Fibroblast of gingiva (primary cell): ENCODE data around the gene MLPH.
A peak's percentile ranks its signal among the peaks of the same experiment; 100 is the strongest.

Source experiments
- DNase-seq: peaks from one replicate; pipeline ENCODE4 v3.0.0-alpha.2; 2011; ENCODE audit warnings: low read depth

MLPH gene

DNA sequence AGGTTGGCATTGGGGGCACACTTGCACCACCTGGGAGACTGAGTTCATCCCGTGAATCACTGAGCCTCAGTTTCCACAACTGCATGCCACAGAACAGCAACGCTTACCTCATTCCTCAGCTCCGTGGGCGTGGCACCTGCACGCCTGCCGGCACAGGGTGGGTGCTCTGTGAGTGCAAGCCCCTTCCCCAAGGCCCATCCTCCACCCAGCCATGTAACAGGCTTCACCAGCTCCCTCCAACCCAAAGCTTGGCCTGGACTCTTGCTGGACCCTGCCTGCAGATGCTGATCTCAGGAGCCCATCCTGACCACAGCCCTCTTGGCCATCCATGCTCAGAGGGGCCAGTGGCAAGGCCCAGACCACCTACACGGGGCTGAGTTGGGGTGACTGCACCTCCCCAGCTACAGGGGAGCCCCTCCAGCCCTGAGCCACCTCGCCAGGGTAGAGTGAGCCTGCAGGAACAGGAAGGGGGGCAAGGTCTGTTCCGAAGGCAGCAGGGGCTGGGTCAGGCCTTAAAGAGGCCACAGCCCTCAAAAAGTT, 81.1 kb downstream of the MLPH start:
- no peak for DNase-seq

DNA sequence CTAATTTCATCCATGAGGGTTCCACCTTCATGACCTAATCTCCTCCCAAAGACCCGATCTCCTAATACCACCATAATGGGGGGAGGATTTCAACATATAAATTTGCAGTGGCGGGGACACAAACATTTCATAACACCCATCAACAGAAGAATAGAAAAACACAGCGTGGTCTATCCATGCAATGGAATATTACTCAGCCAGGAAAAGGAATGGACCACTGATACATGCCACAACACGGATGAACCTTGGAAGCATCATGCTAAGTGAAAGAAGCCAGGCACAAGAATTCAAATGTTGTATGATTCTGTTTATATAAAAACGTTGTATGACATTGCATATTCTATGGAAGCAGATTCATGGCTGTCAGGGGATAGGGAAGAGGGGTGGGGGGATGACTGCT, 82.0 kb downstream of the MLPH start:
- no peak for DNase-seq

DNA sequence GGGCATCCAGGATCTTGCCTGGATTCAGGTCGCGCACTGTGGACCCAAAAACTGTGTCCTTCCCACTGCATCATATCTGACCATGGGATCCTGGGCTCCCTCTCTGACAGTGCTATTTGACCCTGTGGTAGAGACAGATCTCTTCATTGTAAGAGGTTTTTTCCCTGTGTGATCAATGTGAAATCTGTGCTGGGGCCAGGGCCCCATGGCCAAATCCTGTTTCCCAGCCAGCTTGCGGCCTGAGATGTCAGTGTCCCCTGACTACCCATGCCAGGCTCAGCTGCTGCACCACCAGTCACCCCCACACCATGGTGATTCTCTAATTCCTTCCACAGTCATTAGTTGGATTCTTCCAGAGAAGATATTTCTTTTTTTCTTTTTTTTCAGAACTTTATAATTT, 82.8 kb downstream of the MLPH start:
- no peak for DNase-seq

DNA sequence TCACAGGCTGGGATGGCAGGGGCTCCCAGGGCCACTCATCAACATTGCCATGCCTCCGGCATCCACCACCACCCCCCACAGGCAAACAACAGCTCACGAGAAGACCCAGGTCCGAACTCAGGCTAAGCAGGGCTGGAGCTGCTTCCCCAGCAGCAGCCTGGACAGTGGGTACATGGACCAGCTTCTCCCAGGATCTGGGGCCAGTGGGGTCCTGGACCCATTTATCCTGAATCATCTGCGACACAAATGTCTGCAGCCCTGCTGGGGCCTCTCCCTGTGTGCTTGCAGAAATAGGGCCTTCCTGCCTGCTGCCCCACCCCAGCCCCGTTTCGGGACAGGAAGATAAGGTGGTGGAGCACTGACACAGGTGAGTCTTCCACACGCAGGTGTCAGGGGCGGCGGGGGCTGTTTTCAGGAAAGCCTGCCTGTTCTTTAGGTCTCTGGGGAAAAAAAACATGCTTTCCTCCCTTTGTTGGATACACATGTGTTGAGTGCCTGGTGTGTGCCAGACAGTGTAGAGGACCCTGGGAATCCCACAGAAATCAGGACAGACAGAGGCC, 83.8 kb downstream of the MLPH start:
- no peak for DNase-seq

DNA sequence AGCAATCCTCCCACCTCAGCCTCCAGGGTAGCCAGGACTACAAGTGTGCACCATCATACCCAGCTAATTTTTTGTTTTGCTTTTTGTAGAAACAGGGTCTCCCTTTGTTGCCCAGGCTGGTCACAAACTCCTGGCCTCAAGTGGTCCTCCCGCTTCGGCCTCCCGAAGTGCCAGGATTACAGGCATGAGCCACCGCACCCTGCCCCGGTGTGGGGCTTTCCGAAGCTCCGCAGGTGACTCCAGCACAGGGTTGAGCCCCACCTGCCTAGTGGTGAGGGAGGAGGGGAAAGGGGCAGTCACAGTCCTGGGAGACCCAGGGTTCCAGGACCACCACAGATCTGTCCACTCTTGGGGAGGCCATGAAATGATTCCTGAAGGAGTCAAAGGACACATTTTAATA, 84.5 kb downstream of the MLPH start:
- no peak for DNase-seq

DNA sequence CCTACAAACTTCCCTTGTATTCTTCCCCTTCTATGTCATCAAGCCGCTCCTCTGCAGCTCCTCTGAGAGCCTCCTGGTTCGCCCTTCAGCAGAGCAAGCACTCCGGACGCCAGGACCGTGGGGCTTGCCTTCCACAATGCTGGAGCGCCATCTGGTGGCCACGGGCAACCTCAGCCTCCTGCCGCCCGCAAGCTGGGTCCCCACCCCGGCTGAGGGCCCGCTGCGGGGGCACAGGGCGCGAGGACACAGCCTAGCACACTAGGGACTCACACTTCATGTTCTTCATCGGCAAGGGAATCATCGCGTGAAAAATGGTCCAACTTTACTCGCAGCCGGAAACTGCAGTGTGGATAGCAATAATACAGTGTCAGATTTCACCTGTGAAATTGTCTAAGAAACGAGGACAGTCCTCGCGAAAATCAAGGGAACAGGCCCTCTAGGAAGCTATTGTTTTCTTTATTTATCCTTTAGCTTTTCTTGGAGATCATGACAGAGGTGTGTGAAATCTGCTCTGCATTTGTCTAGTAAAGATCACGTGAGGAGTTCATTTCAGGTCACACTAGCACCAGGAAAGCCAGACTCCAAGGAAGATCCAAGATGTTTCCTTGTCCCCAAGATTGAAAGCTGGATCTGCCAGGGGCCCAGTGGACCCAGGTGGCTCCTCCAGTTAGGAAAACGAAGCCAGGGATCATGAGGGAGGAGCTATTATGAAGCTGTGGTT, 85.1 kb downstream of the MLPH start:
- peak; percentile 86 for DNase-seq

DNA sequence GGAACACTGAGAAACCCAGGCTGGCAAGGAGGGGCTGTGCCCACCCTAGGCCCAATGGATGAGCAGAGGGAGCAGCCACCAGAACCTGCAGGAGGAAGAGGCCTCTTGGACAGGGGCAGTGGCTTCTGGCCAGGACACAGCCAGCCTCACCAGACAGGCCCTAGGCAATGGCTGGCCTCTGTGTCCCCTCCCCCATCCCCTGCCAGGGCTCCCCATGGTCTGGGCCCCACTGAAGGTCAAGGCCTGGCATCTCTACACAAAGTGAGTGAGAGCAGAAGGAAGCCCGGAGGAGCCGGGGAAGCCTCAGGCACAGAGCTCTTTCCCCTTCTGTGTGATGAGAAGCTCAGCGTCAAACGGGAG, 85.7 kb downstream of the MLPH start:
- no peak for DNase-seq

DNA sequence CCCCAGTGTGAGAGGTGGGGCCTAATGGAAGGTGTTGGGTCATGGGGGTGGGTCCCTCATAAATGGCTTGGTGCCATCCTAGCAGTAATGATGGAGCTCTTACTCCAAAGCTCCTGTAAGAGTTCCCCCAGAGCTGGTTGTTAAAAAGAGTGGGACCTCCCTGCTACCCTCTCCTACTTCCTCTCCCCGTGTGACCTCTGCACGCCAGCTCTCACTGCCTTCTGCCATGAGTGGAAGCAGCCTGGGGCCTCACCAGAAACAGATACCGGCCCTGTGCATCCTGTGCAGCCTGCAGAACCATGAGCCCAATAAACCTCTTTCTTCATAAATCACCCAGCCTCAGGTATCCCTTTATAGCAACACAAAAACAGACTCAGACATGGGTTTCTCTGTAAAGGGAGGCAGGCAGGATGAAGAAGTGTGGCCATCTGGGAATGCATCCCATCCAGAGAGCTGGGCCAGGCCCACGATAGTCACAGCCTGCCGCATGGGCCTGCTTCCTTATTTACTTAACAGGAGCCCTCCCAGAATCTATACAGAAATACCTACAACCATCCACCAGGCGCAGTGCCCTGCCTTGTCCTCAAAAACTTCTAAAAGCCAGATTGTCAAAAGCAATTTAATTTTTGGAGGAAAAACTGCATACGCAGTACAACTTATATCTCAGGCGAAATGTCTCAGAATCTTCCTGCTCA, 86.8 kb downstream of the MLPH start:
- DNase-seq = no peak

DNA sequence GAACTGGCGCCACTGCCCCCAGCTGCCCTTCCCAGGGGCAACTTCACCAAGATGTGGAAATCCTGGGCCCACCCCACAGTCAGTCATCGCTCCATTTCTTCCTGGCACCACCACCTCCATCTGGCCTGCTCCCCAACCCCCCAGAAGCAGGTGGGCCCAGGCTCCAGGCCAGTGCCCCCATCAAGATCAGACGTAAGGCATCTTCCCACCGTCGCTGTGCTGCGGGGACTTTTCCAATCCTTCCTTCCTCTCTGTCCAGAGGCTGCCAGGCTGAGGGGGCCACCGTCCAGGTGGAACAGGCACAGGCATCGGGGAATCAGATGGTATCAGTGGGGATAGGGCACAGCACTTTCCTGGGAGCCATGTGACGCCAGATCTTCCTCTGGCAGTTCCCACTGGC, 87.4 kb downstream of the MLPH start:
- DNase-seq = no peak

DNA sequence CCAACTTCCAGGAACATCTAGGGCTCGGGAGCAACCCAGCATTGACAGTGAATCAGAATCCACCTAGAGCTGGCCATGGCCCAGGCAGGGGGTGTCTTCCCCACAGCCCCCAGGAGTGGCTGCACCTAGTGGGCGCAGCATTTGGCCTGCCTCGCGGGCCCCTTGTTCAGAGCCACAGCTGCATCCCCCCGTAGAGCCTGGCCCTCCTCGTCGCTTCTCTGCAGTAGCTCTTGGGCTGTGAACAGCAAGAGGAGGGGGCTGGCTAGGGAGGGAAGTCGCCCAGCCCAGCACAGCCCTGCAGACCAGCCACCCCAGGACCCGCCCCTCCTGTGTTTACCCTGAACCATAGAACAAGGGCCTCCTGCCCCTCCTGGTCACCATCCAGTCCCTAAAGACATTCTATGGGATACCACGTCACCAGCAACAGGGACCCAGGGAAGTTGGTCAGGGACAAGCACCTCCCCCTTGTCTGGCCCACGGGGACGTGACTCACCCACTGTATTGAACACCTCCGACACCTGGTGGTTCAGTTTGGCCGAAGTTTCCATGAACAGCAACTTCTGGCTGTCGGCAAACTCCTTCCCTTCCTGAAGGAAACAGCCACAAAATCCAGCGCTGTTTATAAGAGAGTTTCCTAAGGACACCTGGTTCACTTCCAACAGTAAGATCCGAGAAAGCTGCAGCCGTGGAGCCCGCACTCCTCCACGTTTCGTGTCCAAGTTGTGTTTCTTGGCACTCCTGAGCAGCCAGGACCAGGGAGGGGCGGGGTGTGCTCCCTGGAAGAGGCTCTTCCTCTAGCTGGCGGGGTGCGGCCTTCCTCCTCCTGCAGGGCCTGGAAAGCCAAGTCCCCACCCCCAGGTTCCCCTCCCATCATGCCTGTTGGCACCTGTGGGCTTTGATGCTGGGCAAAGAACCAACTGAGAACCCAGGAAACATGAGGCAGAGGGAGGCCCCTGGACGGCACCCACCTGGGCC, 88.1 kb downstream of the MLPH start:
- DNase-seq = no peak

DNA sequence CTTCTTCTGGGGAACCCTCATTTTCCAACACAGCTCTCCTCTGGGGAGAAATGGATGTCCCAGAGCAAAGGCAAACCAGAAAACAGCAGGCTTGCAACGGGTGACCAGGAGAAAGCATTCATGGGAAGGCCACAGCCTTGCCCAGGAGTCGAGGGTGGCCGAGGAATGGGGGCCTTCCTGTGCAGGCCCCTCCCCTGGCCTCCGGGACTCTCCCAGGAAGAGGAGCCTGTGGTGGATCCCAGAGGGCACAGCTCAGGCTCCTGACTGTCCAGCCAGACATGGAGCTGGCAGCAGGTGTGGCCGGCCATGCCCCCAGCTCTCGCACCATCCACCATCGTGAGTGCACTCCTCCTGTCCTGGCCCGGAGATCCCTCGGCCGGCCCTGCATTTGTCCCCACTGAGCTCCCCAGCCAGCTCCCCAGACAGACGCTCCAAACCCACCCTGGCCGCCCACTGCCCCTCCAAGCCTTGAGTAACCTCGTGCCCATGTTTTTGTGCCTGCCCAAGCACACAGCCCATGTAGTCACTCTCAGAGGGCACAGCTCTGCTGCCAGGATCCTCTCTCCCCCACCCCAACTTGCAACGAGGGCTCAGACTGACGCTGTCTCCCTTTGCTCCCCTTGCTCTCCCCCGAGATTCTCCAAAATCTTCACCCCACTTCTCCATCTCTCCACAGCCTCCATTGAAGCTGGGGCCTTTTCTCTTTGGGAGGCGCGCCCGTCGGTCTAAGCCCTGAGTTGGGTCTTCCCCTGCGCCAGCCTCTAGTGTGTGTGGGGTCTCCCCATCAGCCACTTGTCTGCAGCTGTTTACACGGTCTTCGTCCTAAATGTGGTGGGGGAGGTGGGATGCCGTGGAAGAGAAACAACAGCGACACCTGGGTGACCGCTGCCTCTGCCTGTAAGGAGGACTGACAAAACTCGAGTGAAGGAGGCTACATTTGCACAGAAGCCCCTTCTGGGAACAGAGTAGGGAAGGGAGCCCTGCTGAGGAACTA, 89.1 kb downstream of the MLPH start:
- no peak for DNase-seq

DNA sequence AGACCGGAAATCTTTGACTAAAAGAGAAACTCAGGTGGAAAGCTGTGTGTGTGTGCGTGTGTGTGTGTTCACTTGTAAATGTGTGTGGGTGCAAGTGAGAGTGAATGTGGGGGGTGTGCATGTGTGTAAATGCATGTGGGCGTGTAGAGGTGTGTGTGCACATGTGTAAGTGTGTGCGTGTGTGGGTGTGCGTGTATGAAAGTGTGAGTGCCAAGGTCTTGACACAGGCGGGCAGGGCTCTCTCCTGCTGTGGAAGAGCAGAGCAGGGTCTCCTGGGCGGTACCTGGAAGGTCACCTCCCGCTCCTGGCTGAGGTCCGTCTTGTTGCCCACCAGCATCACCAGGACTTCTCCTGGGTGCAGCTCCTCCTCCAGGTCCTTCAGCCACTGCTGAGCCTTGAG, 89.9 kb downstream of the MLPH start:
- no peak for DNase-seq

DNA sequence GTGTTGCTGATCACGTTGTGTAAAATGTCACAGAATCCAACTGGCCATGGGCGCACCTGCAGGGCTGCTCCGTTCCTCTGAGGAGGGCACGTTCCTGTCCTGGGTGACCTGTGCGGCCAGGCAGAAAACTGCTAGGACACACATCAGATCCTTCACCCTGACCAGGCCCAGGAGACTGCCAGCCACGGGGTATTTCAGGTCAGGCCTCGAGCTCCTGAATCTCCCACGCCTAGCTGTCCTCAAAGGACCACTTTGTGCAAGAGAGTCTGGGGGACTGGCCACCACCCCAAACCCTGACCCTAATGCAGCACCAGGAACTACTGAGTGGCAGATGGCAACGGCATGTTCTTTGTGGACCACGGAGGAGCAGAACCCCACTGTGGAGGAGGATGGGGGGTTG, 90.4 kb downstream of the MLPH start:
- DNase-seq = no peak

DNA sequence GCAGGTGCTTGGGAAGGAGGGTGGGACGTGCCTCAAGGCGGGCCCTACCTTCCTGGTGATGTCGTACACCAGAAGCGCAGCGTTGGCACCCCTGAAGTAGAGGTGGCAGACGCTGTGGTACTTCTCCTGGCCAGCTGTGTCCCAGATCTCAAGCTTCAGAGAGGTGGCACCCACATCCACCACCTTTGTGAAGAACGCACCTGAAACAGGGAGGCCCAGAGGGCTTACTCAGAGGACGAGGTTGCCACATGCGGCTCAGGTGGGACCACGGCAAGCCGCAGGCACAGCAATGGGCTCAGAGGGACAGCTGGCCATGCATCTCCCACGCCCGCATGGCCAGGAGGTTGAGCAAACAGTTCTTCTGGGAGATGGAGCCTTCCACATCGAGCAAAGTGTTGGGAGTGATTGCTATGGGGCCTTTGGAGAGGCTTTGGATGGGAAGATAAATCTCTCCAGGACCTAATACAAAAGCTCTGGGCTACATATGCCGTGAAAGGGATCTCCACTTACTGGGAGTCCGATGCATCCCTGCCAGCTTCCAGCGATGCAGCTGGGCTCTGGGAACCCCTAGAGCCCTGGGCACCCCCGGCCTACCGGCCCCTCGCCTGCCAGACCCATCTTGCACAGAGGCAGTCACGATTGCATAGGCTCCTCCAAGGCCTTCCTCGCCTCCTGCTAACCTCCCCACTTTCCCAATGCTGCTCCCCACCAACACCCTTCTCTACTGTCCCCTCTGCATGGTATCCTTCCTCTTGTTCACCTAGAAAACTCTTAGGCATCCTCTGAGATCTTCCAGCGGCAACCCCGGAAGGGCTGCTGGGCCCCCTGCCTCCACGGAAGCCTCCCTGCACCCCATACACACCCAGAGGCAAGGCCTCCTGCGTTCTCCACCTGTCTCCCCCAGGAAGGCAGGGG, 91.2 kb downstream of the MLPH start:
- no peak for DNase-seq

DNA sequence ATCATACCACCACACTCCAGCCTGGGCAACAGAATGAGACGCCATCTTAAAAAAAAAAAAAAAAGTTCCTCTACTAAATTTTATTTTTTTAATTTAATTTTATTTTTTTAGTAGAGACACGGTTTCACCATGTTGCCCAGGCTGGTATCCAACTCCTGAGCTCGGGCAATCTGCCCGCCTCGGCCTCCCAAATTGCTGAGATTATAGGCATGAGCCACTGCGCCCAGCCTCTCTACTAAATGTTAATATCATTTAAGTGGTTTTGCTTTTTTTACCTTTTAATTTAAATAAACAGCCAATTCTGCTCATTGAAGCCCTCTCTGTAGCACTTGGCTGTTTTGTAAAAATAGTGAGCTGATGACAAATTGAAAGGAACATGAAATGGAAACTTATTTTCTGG, 94.3 kb downstream of the MLPH start:
- DNase-seq = no peak

DNA sequence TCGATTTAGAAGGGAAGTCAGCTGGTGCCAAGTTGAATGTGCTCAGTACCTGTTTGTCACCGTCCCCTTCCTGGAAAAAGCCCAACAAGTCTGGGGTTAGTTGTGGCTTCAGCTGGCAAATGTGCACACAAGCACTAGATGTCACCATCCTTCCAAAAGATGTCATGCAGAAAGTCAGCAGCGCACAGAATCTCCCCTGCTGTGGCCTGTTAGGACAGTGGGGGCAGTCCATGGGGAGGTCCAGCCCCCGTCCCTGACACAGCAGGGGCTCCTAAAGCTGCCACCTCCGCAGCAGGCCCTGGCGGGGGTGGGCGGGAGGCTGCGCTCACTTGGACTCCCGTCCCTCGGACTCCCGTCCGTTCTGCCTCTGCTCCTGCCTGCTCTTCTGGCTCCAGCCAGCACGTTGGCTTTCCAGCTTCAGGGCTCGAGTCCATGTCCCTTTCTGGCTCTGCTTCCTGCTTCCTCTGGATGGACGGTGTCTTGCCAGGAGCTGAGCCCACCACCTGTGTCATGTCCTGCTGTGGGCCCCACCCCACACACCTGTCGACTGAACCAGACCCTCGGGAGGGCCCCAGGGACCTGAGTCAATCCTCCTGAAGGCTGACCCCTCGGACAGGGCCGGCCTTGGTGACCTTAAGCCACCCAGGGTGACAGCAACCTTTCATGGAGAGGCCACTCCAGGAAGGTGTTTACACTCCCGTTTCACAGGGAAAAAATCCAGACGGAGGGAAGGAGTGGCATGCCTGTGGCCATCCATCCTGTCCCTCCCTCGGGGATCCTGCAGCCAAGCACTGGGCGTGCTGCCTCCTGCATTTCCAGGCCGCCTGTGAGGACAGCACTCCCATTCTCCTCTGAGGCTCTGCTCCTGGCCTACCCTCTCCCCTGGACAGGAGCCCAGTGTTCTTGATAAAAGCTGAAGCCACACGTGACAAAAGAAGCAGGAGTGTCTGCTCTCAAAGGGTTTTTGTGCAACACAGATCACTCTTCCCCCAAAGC, 95.0 kb downstream of the MLPH start:
- DNase-seq = peak; percentile 69

DNA sequence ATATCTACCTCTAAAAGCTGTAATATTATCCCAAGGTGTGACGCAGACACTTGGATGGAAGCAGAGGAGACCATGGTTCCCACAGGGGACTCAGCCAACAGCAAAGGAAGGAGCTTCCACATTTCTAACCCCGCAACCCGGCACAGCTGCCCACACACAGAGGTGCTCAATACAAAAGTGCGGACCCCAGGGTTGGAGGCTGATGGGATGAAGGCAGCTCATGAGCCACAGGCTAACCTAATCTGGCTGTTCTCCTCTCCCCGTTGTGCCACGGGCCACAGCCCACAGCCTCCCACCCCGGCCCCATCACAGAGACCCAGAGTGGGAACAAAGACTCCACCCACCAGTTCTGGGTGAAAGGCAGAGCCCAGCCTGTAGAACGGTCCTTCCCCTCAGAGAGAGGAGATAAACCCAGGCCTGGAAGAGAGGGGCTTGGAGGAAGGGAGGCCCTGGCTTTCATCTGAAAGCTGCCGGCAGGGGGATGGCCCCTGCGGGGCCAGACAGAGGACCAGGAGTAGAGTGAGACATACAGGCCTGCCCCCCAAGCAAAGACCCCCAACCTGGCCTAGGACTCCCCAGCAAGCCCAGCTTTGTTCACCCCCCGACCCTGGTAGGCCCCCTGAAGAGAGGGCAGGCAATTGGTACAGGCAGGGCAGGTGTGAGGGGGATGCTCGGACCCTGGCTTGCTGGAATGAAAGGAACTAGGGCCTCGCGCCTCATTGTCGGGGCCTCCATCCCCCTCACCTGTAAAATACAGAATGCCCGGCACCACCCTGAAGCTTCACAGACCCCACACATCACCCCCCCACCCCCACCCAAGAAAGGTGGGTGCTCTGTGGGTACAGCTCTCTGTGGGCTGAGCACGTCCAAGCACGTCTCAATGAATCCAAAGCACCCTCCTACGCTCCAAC, 96.6 kb downstream of the MLPH start:
- DNase-seq = no peak
